ENCODE data around the gene PCNX1.

GRCh38 chr14:71060825-71061455 is 153.7 kb downstream of the PCNX1 start:
- TF ChIP-seq ZNF565 (CRISPR knock-in tag; conservative IDR thresholded peaks at IDR 0.05; ENCODE audit: low read depth) (no peak), BACH2 (CRISPR knock-in tag; IDR thresholded peaks at IDR 0.05; ENCODE audit: borderline replicate concordance) (no peak), PATZ1 (CRISPR knock-in tag; IDR thresholded peaks at IDR 0.05; ENCODE audit: borderline replicate concordance) (no peak), ZFP30 (CRISPR knock-in tag; IDR thresholded peaks at IDR 0.05) (no peak), ZFP3 (CRISPR knock-in tag; IDR thresholded peaks at IDR 0.05) (no peak), TCF4 (CRISPR knock-in tag; IDR thresholded peaks at IDR 0.05; ENCODE audit: borderline replicate concordance) (no peak), POU6F1 (CRISPR knock-in tag; IDR thresholded peaks at IDR 0.05; ENCODE audit: borderline replicate concordance, low read depth) (no peak), CREB5 (CRISPR knock-in tag; IDR thresholded peaks at IDR 0.05; ENCODE audit: low read depth) (no peak)

Data from SK-N-SH treated with all-trans-retinoic acid at 6 μM for 48 hours (cell line).